GM15510 (cell line): Measurements from ENCODE around the gene HOXD8.

Experiments used
- POLR2A ChIP-seq: IDR thresholded peaks from 3 replicates; pipeline ENCODE4 v1.6.1; 2011; ENCODE audit warnings: borderline replicate concordance; ENCODE audit not compliant: insufficient read length; ENCODE audit errors: extremely low read depth

The HOXD8 gene

GRCh38 chr2:176128982-176129796 lies at the start of gene HOXD8:
Gene HOXD8 (plus strand): TSS chr2:176129705. CDS start chr2:176130367, 662 bp downstream.
- no peak for TF ChIP-seq POLR2A

- no peak for TF ChIP-seq POLR2A
Observed at GRCh38 chr2:176079831-176080539, 49.5 kb upstream of the HOXD8 start.

GRCh38 chr2:176080540-176081375 lies 48.7 kb upstream of the HOXD8 start:
- TF ChIP-seq POLR2A: no peak

- no peak for TF ChIP-seq POLR2A
Observed at GRCh38 chr2:176081376-176081836, 48.1 kb upstream of the HOXD8 start.

- no peak for TF ChIP-seq POLR2A
Observed at GRCh38 chr2:176081837-176082524, 47.5 kb upstream of the HOXD8 start.

GRCh38 chr2:176082525-176082823 lies 47.0 kb upstream of the HOXD8 start:
- TF ChIP-seq POLR2A: no peak

GRCh38 chr2:176082824-176083751 lies 46.4 kb upstream of the HOXD8 start:
- TF ChIP-seq POLR2A: no peak

GRCh38 chr2:176083796-176084261 lies 45.7 kb upstream of the HOXD8 start, which contains the start of gene EVX2:
Gene EVX2 (minus strand): TSS chr2:176083962. CDS start chr2:176083776, 186 bp downstream.
- no peak for TF ChIP-seq POLR2A

GRCh38 chr2:176084611-176085119 lies 44.8 kb upstream of the HOXD8 start:
- no peak for TF ChIP-seq POLR2A

GRCh38 chr2:176085120-176085788 lies 44.3 kb upstream of the HOXD8 start:
- no peak for TF ChIP-seq POLR2A

GRCh38 chr2:176085861-176086771 lies 43.4 kb upstream of the HOXD8 start:
- no peak for TF ChIP-seq POLR2A
